Measurements from ENCODE around the gene PWP2. TPM values are rescaled to one million over a fixed set of nuclear protein-coding genes. Genes with fewer than 3 reads are reported as not detected.

PWP2 gene
- total RNA-seq, 3 donors from 2014 or later, result 5.8 to 9.5 (median 6.9) TPM

DNA sequence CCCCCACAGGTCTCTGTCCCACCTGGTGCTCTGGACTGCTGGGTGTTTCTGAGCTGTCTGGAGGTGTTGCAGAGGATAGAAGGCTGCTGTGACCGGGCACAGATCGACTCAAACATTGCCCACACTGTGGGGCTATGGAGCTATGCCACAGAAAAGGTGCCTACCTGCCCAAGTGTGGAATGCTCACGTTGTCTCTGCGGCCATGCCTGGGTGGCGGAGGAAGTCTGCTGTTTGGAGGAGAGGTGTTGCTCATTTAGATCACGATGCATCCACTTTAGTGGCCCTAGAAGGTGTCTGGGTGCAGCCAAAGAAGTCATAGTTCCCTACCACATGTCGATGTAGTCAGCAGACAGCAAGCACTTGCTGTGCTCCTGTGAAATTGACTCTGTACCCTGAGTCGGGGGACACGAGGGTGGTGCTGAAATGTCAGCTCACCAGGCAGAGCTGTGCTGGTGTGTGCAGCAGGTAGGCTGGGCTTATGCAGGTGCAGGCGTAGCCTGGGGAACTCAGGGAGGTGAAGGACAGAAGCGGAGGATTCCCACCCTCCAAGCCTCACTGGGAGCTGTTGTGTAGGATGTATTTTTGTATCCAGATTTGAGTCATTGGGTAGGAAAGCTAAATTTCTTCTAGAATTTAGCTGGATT lies 32.8 kb upstream of the PWP2 start:
- H3K36me3 ChIP-seq, result no peaks in the 10 kb centered on the region
- intact Hi-C loops (cut with DNase I; ENCODE audit: low total_unique reads), result loop anchor here (5.0 kb wide), 1 partner anchor 218 kb away; no protein-coding TSS in a partner anchor

DNA sequence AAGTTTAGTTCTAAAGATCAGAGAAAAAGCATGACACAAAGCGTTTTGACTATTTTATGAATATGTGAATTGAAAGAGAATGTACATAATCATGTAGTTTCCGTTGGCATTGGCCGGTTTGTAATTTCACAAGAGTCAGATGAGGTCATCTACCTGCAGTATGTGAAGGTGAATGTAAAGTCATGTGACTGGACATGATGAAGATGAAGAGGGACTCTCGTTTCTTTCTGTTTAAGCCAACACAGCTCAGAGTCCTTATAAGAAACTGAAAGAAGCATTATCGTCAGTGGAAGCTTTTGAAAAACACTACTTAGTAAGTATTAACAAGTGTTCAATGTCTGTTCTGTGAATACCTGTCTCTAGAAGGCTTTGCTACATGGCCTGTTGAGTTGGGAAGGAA lies 30.9 kb upstream of the PWP2 start:
- H3K4me3 ChIP-seq, result no peak overlapping the region
- intact Hi-C loops (cut with DNase I; ENCODE audit: low total_unique reads), result no loop called here
- H3K36me3 ChIP-seq, result peaks cover 3% of the 10 kb centered on the region
- H3K9me3 ChIP-seq, result no peaks in the 10 kb centered on the region
- no peak for DNase-seq (ENCODE audit: low spot score in 2 of 2)
- H3K4me1 ChIP-seq, result no peaks in the 10 kb centered on the region
- H3K27me3 ChIP-seq, result no peaks in the 10 kb centered on the region
- no peak overlapping the region for H3K27ac ChIP-seq
- TF ChIP-seq POLR2A (IDR thresholded peaks at IDR 0.05), result no peak
- TF ChIP-seq POLR2AphosphoS5 (IDR thresholded peaks at IDR 0.05), result no peak
- TF ChIP-seq, protein P1, sequence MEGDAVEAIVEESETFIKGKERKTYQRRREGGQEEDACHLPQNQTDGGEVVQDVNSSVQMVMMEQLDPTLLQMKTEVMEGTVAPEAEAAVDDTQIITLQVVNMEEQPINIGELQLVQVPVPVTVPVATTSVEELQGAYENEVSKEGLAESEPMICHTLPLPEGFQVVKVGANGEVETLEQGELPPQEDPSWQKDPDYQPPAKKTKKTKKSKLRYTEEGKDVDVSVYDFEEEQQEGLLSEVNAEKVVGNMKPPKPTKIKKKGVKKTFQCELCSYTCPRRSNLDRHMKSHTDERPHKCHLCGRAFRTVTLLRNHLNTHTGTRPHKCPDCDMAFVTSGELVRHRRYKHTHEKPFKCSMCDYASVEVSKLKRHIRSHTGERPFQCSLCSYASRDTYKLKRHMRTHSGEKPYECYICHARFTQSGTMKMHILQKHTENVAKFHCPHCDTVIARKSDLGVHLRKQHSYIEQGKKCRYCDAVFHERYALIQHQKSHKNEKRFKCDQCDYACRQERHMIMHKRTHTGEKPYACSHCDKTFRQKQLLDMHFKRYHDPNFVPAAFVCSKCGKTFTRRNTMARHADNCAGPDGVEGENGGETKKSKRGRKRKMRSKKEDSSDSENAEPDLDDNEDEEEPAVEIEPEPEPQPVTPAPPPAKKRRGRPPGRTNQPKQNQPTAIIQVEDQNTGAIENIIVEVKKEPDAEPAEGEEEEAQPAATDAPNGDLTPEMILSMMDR (IDR thresholded peaks at IDR 0.05), result no peak

More for the DNA sequence above, 32.8 kb upstream of the PWP2 start:
- Histone ChIP-seq H3K9me3 (no peaks in the 10 kb centered on the region), H3K4me3 (no peak overlapping the region), H3K4me1 (no peaks in the 10 kb centered on the region), H3K27ac (no peak overlapping the region), H3K27me3 (no peaks in the 10 kb centered on the region)
- DNase-seq (ENCODE audit: low spot score in 2 of 2), result no peak
- no peak for TF ChIP-seq POLR2AphosphoS5 (IDR thresholded peaks at IDR 0.05)
- no peak for TF ChIP-seq POLR2A (IDR thresholded peaks at IDR 0.05)
- TF ChIP-seq, protein P1 (IDR thresholded peaks at IDR 0.05), result no peak

DNA sequence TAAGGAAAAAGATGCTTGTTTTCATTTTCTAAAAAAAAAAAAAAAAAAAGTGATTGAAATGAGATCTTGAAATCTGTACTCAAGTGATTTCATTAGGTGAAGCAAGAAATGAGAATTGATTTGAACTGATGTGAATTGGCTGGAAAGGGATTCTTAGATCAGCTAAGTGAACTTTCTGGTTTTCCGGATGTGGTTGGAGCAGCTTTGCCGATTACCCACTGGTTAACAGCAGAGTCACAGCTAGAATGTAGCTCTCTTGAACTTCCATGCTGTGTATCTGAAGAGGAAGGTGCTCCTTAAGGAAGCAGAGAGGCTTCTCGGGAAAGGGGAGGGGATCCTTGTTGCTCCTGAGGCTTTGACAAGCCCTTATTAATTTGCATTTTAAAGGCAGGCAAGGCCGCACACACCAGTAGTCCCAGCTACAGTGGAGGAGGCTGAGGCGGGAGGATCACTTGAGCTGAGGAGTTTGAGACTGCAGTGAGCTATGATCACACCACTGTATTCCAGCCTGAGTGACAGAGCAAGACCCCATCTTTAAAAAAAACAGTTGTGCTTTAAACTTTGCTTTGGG lies 28.7 kb upstream of the PWP2 start:
- no peaks in the 10 kb centered on the region for H3K27me3 ChIP-seq
- H3K4me1 ChIP-seq, result peaks cover 0 to 8% of the 10 kb centered on the region in 2 donors
- peaks cover 3% of the 10 kb centered on the region for H3K36me3 ChIP-seq
- H3K27ac ChIP-seq, result no peak overlapping the region
- no peaks in the 10 kb centered on the region for H3K9me3 ChIP-seq
- intact Hi-C loops (cut with DNase I; ENCODE audit: low total_unique reads), result no loop called here
- DNase-seq (ENCODE audit: low spot score in 2 of 2), result no peak
- TF ChIP-seq, protein P1 (IDR thresholded peaks at IDR 0.05), result no peak
- TF ChIP-seq POLR2A (IDR thresholded peaks at IDR 0.05) (no peak), POLR2AphosphoS5 (IDR thresholded peaks at IDR 0.05) (no peak)
- no peak overlapping the region for H3K4me3 ChIP-seq

DNA sequence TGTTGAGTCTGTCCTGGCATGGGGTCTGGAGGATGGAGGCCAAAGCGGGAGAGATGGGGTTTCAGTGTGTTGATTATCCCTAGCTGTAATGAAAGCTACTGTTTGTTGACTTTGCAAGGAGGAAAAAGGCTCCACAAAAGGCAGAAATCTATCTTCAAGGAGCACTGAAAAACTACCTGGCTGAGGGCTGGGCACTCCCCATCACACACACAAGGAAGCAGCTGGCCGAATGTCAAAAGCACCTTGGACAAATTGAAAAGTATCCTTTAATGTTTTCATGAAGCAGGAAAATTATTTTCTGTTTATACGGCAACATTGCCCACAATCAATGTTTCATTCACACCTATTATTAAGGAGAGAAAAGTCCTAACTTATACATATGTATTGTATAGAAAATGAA lies 27.8 kb upstream of the PWP2 start:
- Histone ChIP-seq H3K4me3 (no peak overlapping the region), H3K27ac (no peak overlapping the region), H3K4me1 (peaks cover 0 to 10% of the 10 kb centered on the region in 2 donors), H3K36me3 (peaks cover 3% of the 10 kb centered on the region), H3K27me3 (no peaks in the 10 kb centered on the region), H3K9me3 (no peaks in the 10 kb centered on the region)
- TF ChIP-seq, protein P1 (IDR thresholded peaks at IDR 0.05), result no peak
- TF ChIP-seq POLR2AphosphoS5 (IDR thresholded peaks at IDR 0.05), result no peak
- TF ChIP-seq POLR2A (IDR thresholded peaks at IDR 0.05), result no peak
- intact Hi-C loops (cut with DNase I; ENCODE audit: low total_unique reads), result no loop called here
- no peak for DNase-seq (ENCODE audit: low spot score in 2 of 2)

DNA sequence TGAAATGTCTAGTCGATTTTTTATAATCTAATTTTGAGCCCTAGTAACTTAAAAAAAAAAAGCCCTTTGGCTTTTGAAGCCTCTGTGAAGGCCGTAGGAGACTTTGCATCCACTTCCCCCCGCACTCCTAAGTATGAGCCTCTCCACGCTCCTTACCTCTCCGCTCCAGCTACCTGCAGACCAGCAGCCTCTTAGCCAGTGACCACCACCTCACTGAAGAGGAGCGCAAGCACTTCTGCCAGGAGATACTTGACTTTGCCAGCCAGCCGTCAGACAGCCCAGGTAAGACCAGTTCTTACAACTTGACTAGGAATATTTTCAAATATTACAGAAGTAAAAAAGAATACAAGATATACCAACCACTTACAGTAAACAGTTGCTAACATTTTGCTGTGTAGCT lies 27.4 kb upstream of the PWP2 start:
- intact Hi-C loops (cut with DNase I; ENCODE audit: low total_unique reads), result no loop called here
- no peak for DNase-seq (ENCODE audit: low spot score in 2 of 2)
- Histone ChIP-seq H3K4me3 (no peak overlapping the region), H3K4me1 (peaks cover 0 to 10% of the 10 kb centered on the region in 2 donors), H3K9me3 (no peaks in the 10 kb centered on the region), H3K27me3 (no peaks in the 10 kb centered on the region), H3K27ac (no peak overlapping the region), H3K36me3 (peaks cover 3% of the 10 kb centered on the region)
- TF ChIP-seq, protein P1 (IDR thresholded peaks at IDR 0.05), result no peak
- no peak for TF ChIP-seq POLR2A (IDR thresholded peaks at IDR 0.05)
- TF ChIP-seq POLR2AphosphoS5 (IDR thresholded peaks at IDR 0.05), result no peak
